ENCODE data around the gene DTX3.
"Not testable (repeated sequence)": the region's sequence is repeated elsewhere in the genome, so short reads cannot be mapped to it uniquely, and the experiment has no call there.

DTX3 gene

DNA sequence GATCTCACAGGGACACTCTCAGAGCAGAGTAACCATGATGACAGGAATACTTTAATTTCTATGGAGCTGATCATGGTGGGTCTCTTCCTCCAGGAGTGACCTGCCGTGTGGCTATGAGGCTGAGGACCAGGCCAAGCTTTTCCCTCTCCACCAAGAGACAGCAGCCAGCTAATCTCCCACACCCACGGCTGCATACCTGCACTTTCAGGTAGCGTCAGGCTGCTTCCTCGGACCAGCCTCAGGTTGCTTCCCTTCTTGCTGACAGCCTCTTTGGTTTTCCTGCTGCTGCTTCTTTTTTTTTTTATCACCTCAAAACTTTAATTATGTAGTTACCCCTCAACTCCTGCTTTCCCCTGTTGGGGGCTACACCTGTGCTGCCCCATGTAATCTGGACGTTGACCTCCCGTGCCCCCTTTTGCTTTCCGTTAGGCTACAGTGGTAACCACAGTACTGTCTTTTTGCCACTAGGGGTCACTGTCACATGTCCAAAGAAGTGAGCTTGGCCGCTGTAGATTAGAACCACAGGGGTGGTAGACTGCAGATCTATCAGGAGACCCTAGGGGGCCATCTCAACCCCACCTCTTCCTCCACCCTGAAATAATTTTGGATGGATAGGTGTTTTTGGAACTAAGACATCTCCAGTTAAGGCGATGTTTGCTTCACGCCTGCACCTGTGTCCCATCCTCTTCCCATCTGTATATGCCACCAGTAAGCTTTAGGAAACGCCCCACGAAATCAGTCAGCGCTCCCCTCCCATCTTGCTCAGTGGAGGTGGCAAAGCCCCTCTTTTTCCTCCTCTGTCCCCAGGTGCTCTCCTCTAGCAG lies 21.4 kb upstream of the DTX3 start:
- DNase-seq (ENCODE audit: low read depth in 2 of 2) = peak; percentile 26 to 33

DNA sequence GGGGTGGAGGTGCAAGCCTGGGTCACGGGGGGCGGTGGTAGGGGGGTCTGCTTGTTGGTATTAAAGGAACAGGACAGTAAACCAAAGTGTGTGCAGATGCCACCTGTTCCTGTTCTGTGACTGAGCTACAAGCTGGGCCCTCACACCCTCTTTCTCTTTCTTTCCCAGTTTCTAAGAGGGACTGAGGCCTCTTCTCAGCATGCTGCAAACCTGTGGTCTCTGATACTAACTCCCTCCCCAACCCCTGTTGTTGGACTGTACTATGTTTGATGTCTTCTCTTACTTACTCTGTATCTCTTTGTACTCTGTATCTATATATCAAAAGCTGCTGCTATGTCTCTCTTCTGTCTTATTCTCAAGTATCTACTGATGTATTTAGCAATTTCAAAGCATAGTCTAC lies 20.6 kb upstream of the DTX3 start:
- no peak for DNase-seq (ENCODE audit: low read depth in 2 of 2)

- no peak for DNase-seq (ENCODE audit: low read depth in 2 of 2)
These were observed 19.9 kb upstream of the DTX3 start for GRCh38 chr12:57584690-57585089.

DNA sequence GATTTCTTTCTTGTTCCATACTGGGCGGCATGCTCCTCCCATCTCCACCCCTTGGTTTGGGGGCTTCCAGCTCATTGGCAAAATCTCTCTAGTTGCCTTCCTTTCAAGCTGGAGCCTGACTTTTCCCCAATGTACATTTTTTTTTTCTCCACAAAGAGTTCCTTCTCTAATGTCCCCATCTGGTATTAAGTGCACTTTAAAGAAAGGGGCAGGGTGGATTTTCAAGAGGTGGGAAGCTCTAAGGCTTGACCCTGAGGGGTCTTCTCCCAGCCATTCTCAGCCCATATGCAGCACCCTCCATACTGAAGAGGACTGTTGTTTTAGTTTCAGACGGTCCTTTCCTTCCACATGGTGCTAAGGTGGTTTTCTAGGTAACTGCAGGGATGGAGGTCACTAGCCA lies 19.5 kb upstream of the DTX3 start:
- no peak for DNase-seq (ENCODE audit: low read depth in 2 of 2)

- no peak for DNase-seq (ENCODE audit: low read depth in 2 of 2)
These were observed 18.5 kb upstream of the DTX3 start for GRCh38 chr12:57586128-57586527.

- no peak for DNase-seq (ENCODE audit: low read depth in 2 of 2)
These were observed 17.7 kb upstream of the DTX3 start for GRCh38 chr12:57586832-57587429.

- not testable (repeated sequence) for DNase-seq (ENCODE audit: low read depth in 2 of 2)
These were observed 15.5 kb upstream of the DTX3 start for GRCh38 chr12:57588951-57589610.

- no peak for DNase-seq (ENCODE audit: low read depth in 2 of 2)
These were observed 14.2 kb upstream of the DTX3 start for GRCh38 chr12:57590479-57590863.

DNA sequence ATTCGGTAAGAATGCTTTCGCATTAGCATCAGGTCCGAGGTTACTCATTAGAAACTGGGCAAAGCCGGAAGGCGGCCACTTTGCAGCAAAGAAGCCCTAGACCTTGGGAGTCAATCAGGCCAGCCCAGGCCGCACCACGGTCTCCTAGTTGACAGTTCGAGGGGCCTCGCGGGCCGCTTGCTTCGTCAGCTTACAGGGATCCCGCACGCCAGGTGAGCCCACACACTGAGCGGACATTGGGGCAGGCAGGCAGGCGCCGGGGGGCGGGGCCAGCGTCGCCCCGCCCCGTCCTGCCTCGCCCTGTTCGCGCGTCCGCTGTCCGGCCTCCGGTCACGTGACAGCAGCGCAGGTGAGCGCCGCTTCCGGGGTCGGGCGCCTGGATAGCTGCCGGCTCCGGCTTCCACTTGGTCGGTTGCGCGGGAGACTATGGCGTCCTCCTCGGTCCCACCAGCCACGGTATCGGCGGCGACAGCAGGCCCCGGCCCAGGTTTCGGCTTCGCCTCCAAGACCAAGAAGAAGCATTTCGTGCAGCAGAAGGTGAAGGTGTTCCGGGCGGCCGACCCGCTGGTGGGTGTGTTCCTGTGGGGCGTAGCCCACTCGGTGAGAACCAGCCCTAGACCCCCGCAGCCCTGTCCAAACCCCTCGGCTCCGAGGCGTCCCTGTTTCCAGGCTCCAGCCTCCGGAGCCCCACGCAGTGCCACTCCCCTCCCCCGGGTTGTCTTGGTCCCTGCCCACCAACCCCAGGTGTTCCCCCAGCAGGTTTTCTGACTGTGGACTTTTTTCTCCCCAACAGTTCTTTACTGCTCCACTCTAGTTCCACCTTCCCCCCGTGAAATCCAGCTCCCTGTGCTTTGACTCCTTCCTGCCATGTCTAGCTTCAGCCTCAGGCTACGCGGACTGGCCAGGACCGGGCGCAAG lies 13.5 kb upstream of the DTX3 start, which contains the start of gene PIP4K2C:
Gene PIP4K2C (plus strand): TSS at position 329 of the 918 bp plus-strand sequence. CDS start 98 bp downstream, at position 427.
- DNase-seq (ENCODE audit: low read depth in 2 of 2) = peak; percentile 44 to 52

DNA sequence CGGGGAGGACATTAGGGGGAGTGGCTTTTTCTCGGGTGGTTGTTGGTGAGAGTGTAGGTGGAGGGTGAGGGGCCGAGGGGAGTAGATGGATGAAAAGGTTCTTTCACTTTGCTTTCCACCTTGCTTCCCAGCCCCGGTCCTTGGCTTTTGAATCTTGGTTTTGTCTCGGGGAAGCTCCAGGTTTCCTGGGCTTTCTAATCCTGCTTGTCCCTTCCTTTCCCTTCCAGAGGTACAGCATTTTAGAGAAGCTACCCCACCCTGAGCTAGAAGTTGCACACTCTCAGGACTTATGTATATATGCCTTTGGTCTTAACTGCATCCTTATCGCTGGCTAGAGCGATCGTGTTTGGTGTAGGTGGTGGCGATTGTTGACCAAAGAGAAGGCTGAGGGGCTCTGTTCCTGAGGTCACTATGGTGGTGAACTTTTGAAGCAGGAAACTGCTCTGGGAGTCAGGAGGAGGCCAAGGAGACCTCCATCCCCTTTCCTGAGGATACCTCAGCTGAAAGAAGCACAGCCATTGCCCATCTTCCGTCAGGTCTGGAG lies 12.8 kb upstream of the DTX3 start:
- DNase-seq (ENCODE audit: low read depth in 2 of 2) = no peak

DNA sequence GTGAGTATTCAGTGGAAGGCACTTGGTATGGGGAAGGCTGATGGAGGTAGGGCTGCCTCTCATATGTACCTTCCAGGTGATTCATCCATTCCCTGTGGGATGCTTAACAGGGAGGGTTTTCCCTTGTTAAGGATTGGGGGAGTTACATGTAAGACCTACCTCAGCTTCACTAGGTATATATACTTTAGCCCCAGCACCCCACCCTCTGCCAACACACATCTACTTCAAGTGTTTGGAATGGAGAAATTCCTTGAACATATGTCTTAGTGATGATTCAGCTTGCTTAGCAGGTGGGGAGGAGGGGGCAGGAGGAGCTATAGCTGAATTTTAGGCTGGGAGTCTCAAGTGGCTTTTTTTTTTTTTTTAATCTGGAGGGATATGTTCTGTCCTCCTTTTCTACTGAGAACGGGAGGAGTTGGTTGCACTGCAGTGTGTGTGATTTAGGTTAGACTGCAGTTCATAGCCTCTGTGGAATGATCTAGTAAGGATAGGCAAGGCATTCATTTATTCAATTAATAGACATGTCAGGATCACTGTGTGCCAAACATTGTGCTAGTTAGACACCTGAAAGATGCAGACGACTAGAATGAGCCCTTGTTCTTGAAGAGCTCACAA lies 12.0 kb upstream of the DTX3 start:
- DNase-seq (ENCODE audit: low read depth in 2 of 2) = no peak

DNA sequence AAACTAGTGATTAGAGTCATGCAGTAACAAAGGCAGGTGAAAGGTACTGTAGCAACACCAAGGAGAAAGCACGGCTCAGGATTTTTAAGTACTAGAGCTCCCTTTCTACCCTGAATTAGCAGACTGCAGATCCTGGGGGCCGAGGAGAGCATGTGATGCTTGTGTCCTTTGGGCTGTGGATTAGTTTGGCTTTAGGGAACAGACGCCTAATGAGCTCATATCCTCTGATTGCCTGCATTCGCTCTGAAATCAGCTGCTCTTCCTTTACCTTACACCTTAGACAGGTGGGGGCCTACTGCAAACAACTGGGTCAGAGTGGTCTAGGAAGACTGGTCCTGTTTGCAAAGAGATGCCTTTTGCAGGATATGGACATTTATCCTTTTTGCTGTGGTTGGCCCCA lies 11.4 kb upstream of the DTX3 start:
- DNase-seq (ENCODE audit: low read depth in 2 of 2) = no peak

DNA sequence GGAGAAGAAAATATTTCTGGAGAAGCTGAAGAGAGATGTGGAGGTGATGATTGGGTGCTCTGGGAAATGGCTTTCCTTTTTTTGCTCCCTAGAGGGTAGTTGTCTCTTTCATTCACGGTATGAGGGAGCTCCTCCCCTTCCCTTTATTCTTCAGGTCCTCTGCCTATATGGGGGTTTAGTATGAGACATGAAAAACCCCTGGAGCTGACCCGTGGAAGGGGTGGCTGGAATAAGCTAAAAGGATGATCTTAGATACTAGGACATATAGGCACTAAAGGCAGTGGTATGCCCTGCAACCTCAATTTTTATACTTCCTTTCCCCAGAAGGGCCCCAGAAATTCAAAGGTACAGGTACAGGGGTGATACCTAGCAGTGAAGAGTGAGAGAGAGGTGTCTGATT lies 4.2 kb upstream of the DTX3 start:
- no peak for DNase-seq (ENCODE audit: low read depth in 2 of 2)

DNA sequence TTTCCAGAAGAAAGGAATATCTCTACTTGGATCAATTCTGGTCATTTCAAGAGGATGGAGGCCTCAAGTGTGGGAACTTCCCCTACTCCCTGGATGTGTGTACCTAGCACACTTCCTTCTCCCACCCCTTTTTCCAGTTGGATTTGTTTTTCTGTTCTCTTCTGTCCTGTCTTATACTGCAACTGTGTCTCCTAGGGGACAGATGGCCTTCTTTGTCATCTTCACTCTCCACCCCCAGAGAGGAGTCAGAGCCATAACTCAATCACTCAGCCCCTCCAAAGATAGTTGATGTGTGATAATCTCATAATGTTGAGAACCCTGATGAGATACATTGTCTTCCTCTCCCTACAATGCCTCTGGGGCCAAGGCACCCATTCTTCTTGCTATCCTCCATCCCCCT lies 2.1 kb upstream of the DTX3 start:
- no peak for DNase-seq (ENCODE audit: low read depth in 2 of 2)

DNA sequence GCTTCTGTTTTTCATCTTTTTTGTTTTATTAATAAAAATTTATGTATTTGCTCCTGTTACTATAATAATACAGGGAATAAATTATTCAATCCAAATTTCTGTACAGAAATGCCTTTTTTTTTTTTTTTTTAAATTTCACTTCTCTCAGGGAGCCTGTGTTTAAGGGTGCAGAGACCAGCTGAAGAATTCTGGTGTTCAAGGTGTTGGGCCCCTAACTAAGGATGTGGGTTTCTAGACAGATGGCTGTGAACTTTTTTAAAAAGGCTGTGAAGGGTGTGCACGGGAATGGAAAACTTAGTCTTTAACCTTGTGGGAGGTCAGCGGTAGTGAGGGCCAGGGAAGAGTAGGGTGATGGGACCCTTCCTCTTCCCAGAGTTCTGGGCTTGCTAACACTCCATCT lies 1.3 kb upstream of the DTX3 start:
- DNase-seq (ENCODE audit: low read depth in 2 of 2) = no peak

DNA sequence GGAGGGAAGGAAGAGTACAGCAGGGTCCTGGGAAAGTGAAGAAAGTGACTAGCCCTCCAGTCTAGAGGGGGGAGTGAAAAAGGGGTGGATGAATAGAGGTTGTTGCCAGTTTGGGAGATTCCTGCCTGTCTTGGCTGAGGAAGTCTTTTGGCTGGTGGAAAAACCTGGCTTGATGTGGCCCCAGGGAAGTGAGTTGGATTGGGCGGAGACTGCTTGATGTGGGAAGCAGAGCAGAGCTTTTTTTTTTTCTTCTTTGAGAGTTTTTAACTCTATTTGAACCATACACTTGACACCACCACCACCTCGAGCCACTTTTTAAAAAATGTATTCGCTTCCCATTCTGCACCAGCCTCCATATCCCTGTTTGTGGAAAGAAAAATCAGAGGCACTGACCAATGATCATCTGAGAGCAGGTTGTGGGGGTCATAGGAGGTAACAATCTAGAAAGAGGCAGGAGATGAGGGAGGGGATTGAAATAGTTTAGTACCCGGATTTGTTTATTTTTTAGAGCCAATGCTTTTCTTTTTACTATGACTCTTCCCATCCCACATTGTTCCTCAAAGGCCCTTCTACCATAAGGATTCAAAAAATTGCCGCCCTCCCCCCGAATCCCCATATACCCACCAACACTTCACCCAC lies 690 bp upstream of the DTX3 start:
- no peak for DNase-seq (ENCODE audit: low read depth in 2 of 2)

DNA sequence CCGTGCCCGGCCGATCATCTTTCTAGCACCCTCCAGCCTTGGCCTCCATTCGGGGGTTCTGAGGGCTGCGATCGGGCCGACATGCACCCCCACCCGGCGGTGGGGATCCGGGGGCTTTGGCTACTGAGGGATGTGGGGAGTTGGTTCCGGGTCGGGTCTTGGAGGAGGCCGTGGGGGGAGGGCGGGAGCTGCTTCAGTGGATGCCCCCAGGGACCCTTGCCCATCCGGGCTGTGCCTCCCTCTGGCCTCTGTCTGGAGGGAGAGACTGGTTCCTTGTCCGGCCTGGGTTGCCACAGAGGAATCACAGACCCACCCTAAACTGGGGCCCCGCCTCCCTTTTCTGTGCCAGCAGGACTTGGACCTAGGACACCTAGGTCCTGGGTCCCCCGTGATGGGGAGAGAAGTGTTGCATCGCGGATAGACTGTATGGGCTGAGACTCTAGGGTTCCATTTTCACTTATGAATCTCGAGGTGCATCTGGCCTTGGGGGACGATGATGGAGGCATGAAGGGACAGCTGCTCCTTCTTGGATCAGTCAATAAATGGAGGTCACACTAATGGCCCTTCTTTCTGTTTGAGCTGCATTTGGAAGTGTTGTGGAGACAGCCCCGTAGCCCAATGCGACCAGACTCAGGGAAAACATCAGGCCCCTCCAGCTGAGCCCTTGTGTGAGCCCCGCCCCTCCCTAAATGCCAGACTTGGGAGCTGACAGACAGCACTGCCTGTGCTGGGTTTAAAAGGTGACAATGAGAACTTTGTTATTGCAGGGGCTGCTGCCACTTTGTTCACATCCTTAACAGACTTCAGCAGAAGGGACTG lies 577 bp downstream of the DTX3 start:
- DNase-seq (ENCODE audit: low read depth in 2 of 2) = no peak

DNA sequence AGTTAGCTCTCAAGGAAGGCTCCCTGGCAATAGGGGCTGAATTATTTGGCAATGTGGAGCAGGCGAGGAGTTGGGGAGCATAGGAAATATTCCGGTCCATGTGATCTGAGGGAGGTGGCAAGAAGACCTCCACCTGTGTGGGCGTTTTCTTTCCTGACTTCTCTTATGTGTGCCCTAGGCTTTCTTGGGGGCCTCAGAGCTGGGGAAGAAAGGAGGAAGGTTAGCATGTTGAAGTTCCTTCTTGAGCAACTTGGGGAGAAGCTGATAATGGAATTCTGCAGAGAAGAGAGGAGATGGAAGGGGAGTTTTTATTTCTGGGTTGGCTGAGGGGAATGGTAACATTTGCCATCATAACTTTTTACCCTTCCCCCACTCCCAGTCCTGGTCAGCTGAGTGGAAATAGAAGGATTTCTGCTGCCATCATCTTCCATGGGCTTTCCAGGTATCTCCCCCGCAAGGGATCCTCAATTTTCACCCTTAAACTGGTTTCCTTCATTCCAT lies 1.2 kb downstream of the DTX3 start:
- DNase-seq (ENCODE audit: low read depth in 2 of 2) = no peak

DNA sequence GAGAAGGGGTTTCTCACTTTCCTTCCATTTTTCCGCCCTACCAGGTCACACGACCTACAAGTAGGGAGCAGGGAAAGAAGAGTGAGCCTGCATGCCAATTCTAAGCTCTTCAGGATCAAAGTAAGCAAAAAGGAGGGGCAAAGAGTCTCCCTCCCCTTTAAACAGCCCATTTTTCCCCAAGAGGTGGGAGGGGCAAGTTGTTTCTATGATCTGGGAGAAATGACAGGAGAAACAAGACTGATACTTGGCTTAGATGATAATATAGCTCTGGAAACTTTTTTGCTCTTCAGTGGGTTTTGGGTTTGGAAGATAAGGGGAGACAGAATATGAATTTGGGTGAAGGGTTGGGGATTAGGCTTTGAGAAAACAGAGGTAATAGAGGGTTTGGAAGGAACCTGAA lies 1.8 kb downstream of the DTX3 start:
- DNase-seq (ENCODE audit: low read depth in 2 of 2) = no peak

DNA sequence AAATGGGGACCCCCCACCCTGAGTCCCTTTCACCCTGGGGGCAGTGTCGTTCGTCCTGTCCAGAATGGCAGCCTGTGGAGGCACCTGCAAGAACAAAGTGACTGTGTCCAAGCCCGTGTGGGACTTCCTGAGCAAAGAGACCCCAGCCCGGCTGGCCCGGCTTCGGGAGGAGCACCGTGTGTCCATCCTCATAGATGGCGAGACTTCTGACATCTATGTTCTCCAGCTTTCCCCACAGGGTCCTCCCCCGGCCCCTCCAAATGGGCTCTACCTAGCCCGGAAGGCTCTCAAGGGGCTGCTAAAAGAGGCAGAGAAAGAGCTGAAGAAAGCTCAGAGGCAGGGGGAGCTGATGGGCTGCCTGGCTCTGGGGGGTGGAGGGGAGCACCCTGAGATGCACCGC lies 2.2 kb downstream of the DTX3 start:
- DNase-seq (ENCODE audit: low read depth in 2 of 2) = no peak

All from stimulated activated CD4-positive, alpha-beta T cell treated with anti-CD3 and anti-CD28 coated beads, Interleukin-1b, Interleukin-23, amount 100 ng/mL, for 1 hour (primary cell).